ENCODE results near the gene ANLN. TPM values are rescaled to one million over a fixed set of nuclear protein-coding genes. Genes with fewer than 3 reads are reported as not detected.

ANLN gene
- total and polyA plus RNA-seq, 9 of the 15 experiments (the other 6 are each of a cell fraction or from before 2014, with no cell fraction given): 18.1 to 66.2 (median 38.7) TPM

- DNase-seq (ENCODE audit: extremely low read depth in 1 of 4, low spot score in 3 of 4): peak in 1 of 4 experiments; percentile 9
- no peaks in the 10 kb centered on the region for H4K20me1 ChIP-seq (replicated peaks; ENCODE audit: control insufficient read depth, insufficient read depth, low read length)
- no peak overlapping the region for H3K4me3 ChIP-seq
- H3K27ac ChIP-seq (ENCODE audit: extremely low read depth, low read depth, low read length): no peak overlapping the region
- no peak overlapping the region for H2AFZ ChIP-seq (ENCODE audit: low read depth, low read length)
- no peak overlapping the region for H3K9ac ChIP-seq (ENCODE audit: insufficient read depth in 1 of 2, low read depth in 2 of 2, low read length in 2 of 2)
- BruUV-seq (replicated peaks): no TSS peak
- 10% methylated on average over 12 of the region's 12 CpGs for WGBS (ENCODE audit: insufficient coverage, low coverage, missing lambda C conversion rate)
- no peaks in the 10 kb centered on the region for H3K36me3 ChIP-seq (ENCODE audit: control insufficient read depth, insufficient read depth, low read length)
- intact Hi-C loops (cut with micrococcal nuclease) (no loop called here), in situ Hi-C loops (cut with MboI) (no loop called here)
- H3K79me2 ChIP-seq (ENCODE audit: control insufficient read depth, insufficient read depth, low read length): no peaks in the 10 kb centered on the region
- H3K4me1 ChIP-seq (replicated peaks in 1 of 2; ENCODE audit: control insufficient read depth in 2 of 2, insufficient read depth in 2 of 2, low read length in 2 of 2): no peaks in the 10 kb centered on the region
- ATAC-seq: peak; percentile 17; the same call in 2 of the 3 replicates
- FAIRE-seq: peak; percentile 11
- no peak overlapping the region for H3K4me2 ChIP-seq (ENCODE audit: insufficient read depth, low read length)
- ChIA-PET POLR2A (interaction anchor here (0.6 to 0.8 kb wide), 3 partner anchors 12 to 214 kb away, joined by 3 to 4 read pairs (median 4); no protein-coding TSS in a partner anchor), CTCF (ENCODE audit: low intra/inter-chr PET ratio) (no interaction called here)
- H3K9me3 ChIP-seq (replicated peaks; ENCODE audit: control insufficient read depth, insufficient read depth, low read depth, low read length): no peaks in the 10 kb centered on the region
- H3K9me1 ChIP-seq (ENCODE audit: control insufficient read depth, insufficient read depth, low read length): no peaks in the 10 kb centered on the region
- H3K27me3 ChIP-seq (ENCODE audit: control insufficient read depth in 2 of 2, insufficient read depth in 2 of 2, low read length in 2 of 2): peaks cover 10 to 30% of the 10 kb centered on the region in 2 experiments
- TF ChIP-seq, protein P1, sequence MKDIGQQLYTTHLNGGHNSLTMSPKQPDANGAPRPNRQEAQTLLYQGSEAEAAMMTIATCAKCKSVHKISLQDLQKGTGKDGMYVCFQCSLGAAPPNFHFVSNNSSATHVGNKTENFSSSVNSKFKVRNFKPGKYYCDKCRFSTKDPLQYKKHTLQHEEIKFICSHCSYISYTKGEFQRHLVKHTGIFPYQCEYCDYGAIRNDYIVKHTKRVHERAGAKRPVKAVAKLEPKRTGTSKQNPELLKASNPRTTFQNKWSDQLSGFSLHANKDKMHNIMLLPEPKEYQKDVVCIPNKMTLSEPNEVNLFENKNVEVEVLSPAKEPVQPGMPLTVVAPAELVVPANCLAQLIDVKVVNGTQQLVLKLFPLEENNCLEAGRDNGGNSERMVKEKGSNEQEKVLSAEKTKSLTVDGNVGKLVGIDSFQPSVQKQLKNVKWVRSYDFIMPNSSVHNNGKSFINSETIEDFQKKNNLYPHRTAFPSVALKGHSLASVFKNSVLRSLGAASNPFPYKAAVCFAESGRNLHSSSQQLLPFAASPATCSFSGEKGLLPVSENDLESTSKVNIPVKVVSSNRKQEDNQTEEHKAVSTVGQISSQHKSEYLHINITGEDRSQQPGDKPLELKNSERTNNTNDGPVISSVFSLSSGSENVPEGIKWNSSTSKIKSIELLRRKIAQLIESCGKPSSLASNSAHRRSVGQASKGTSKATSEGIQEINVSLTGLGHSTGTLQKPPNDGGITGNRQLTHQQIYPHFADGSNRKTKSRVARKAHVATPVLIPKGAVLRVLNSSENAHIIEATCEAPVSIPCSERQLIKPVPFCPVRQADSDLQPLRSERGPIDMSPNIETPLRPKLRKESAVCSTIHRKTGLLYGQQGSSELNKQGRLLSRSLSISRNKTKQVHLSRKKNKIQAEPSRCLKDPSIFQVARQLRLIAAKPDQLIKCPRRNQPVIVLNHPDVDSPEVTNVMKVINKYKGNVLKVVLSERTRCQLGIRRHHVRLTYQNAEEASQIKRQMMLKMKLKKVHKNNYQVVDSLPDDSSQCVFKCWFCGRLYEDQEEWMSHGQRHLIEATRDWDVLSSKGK (CRISPR knock-in tag; IDR thresholded peaks at IDR 0.05): no peak
- no peak for TF ChIP-seq LARP7 (IDR thresholded peaks at IDR 0.05)
- TF ChIP-seq TBL1XR1 (IDR thresholded peaks at IDR 0.05; ENCODE audit: low read length in 2 of 2): no peak
- TF ChIP-seq ZNF239 (CRISPR knock-in tag; IDR thresholded peaks at IDR 0.05): no peak
- no peak for TF ChIP-seq PTBP1 (IDR thresholded peaks at IDR 0.05; ENCODE audit: low read depth, low read length)
- TF ChIP-seq ZNF134 (CRISPR knock-in tag; conservative IDR thresholded peaks at IDR 0.05): no peak
- TF ChIP-seq, protein P2, sequence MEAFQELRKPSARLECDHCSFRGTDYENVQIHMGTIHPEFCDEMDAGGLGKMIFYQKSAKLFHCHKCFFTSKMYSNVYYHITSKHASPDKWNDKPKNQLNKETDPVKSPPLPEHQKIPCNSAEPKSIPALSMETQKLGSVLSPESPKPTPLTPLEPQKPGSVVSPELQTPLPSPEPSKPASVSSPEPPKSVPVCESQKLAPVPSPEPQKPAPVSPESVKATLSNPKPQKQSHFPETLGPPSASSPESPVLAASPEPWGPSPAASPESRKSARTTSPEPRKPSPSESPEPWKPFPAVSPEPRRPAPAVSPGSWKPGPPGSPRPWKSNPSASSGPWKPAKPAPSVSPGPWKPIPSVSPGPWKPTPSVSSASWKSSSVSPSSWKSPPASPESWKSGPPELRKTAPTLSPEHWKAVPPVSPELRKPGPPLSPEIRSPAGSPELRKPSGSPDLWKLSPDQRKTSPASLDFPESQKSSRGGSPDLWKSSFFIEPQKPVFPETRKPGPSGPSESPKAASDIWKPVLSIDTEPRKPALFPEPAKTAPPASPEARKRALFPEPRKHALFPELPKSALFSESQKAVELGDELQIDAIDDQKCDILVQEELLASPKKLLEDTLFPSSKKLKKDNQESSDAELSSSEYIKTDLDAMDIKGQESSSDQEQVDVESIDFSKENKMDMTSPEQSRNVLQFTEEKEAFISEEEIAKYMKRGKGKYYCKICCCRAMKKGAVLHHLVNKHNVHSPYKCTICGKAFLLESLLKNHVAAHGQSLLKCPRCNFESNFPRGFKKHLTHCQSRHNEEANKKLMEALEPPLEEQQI (IDR thresholded peaks at IDR 0.05): no peak
- TF ChIP-seq TSC22D4 (tag; IDR thresholded peaks at IDR 0.05): no peak
- no peak for TF ChIP-seq EGR1 (conservative IDR thresholded peaks at IDR 0.05)
- TF ChIP-seq CBFA2T2 (conservative IDR thresholded peaks at IDR 0.05): peak; percentile 36
- TF ChIP-seq CHD1 (IDR thresholded peaks at IDR 0.05; ENCODE audit: low read length): no peak
- no peak for TF ChIP-seq SNIP1 (IDR thresholded peaks at IDR 0.05; ENCODE audit: low read depth)
- peak; percentile 22; the same call in 1 of the 2 replicates for TF ChIP-seq TCF3 (CRISPR knock-in tag; IDR thresholded peaks at IDR 0.05)
Measured at GRCh38 chr7:36459236-36459960, 69.7 kb downstream of the ANLN start.
